ENCODE measurements around the gene IL1RAP. TPM values are rescaled to one million over a fixed set of nuclear protein-coding genes. Genes with fewer than 3 reads are reported as not detected.
A peak's percentile ranks its signal among the peaks of the same experiment; 100 is the strongest.

Gene IL1RAP
- total RNA-seq, 1 donor from 2014 or later, result 43.4 TPM

DNA sequence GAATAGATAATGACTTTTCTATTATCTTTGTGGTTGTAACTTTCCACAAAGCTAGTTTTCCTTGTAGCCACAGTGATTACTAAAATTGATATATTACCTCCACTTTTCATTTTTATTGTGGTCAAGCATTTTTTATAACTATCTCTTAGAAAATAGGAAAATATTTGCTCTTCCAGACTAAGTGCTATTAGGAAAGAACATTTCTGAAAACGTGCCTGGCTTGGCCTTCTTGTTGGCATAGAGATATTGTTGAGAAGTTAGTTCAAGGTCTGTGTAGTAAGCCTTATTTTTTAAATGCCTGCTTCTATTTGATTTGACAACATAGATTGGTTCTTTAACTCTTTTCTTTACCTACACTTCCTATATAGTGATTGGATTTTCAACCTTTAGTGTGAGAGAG lies 101.7 kb downstream of the IL1RAP start:
- TF ChIP-seq, protein P1, sequence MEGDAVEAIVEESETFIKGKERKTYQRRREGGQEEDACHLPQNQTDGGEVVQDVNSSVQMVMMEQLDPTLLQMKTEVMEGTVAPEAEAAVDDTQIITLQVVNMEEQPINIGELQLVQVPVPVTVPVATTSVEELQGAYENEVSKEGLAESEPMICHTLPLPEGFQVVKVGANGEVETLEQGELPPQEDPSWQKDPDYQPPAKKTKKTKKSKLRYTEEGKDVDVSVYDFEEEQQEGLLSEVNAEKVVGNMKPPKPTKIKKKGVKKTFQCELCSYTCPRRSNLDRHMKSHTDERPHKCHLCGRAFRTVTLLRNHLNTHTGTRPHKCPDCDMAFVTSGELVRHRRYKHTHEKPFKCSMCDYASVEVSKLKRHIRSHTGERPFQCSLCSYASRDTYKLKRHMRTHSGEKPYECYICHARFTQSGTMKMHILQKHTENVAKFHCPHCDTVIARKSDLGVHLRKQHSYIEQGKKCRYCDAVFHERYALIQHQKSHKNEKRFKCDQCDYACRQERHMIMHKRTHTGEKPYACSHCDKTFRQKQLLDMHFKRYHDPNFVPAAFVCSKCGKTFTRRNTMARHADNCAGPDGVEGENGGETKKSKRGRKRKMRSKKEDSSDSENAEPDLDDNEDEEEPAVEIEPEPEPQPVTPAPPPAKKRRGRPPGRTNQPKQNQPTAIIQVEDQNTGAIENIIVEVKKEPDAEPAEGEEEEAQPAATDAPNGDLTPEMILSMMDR (IDR thresholded peaks at IDR 0.05; ENCODE audit: insufficient read depth, low read length, severe bottlenecking), result no peak
- no peak overlapping the region for H3K4me3 ChIP-seq (ENCODE audit: low read depth, low read length)
- DNase-seq (ENCODE audit: low read depth) (no peak), FAIRE-seq (no peak)
- no peaks in the 10 kb centered on the region for H3K27me3 ChIP-seq (ENCODE audit: control insufficient read depth, insufficient read depth, low read length)
- peaks cover 1% of the 10 kb centered on the region for H3K36me3 ChIP-seq (ENCODE audit: control insufficient read depth, insufficient read depth, low read length)

DNA sequence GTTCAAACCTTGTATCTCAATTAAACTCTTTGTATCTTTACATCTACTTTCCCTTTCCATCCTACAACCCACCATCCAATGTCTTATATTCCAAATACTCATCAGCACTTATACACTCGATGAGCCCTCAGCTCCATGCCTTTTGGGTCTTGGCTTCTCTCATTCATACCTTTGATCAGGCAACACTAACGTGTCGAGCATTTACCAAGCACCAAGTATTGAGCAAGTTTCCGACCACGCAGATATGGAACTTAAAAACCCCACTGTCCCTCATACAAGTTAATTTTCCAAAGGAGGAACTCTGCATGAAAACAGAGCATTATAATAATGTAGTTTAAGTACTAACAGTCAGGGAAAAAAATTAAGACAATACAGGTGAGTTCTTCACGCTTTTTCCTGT lies 102.8 kb downstream of the IL1RAP start:
- FAIRE-seq, result no peak
- TF ChIP-seq, protein P1 (IDR thresholded peaks at IDR 0.05; ENCODE audit: insufficient read depth, low read length, severe bottlenecking), result no peak
- H3K36me3 ChIP-seq (ENCODE audit: control insufficient read depth, insufficient read depth, low read length), result no peaks in the 10 kb centered on the region

DNA sequence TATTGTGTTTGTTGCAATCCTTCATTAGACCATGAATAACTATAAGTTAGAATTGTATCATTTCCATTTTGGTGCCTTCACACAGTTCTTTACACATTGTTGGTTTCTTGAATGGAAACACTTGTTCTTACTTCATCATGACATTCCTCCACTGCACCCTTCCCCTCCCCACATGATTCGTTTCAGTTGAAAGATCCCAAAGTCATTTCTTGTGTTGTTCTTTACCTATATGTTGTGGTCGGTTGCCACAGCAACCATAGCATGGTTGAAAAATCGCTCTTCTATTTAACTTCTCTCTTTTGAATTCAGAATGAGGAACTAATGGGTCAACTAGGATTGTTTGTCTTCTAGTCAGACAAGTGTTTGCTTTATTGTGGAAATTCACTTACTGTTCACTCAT lies 103.3 kb downstream of the IL1RAP start:
- DNase-seq (ENCODE audit: low read depth) (peak; percentile 45), FAIRE-seq (no peak)
- Histone ChIP-seq H3K27me3 (ENCODE audit: control insufficient read depth, insufficient read depth, low read length) (no peaks in the 10 kb centered on the region), H3K4me3 (ENCODE audit: low read depth, low read length) (no peak overlapping the region), H3K36me3 (ENCODE audit: control insufficient read depth, insufficient read depth, low read length) (no peaks in the 10 kb centered on the region)
- TF ChIP-seq, protein P1 (IDR thresholded peaks at IDR 0.05; ENCODE audit: insufficient read depth, low read length, severe bottlenecking), result no peak

More for the DNA sequence above, 102.8 kb downstream of the IL1RAP start:
- DNase-seq (ENCODE audit: low read depth), result no peak
- H3K27me3 ChIP-seq (ENCODE audit: control insufficient read depth, insufficient read depth, low read length), result no peaks in the 10 kb centered on the region
- H3K4me3 ChIP-seq (ENCODE audit: low read depth, low read length), result no peak overlapping the region

DNA sequence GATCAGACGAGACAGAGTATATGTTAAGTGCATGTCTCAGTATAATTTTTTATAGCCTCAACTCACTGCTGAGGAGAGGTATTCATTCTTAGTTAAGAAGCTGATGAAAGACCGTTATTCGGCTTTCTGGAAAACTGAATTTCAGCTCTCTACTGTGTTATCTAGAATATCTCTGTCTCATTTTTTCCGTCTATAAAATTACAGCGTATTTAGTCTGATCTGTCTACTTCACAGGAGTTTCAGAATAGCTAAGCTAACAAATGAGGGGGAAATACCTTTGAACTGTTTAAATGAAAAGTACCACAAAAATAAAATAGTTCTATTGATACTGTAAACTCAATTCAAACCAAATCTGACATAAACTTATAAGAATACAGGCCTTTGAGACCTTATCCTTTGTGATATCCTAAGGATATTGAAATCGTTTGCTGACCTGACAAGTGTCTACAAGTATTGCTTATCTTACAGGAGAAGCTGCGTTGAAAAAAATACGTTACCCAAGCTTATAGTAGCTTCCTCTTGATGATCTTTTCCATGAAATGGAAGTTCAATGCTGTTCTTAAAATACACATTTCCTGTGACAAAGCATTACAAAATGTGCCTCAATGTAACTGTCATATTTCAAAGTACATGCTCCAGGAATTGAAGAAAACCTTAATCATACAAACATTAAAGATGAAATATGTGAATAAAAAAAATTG lies 104.6 kb downstream of the IL1RAP start:
- TF ChIP-seq, protein P1 (IDR thresholded peaks at IDR 0.05; ENCODE audit: insufficient read depth, low read length, severe bottlenecking), result no peak
- H3K36me3 ChIP-seq (ENCODE audit: control insufficient read depth, insufficient read depth, low read length), result peaks cover 6% of the 10 kb centered on the region
- H3K4me3 ChIP-seq (ENCODE audit: low read depth, low read length), result no peak overlapping the region
- DNase-seq (ENCODE audit: low read depth), result peak; percentile 33
- no peaks in the 10 kb centered on the region for H3K27me3 ChIP-seq (ENCODE audit: control insufficient read depth, insufficient read depth, low read length)
- FAIRE-seq, result no peak

DNA sequence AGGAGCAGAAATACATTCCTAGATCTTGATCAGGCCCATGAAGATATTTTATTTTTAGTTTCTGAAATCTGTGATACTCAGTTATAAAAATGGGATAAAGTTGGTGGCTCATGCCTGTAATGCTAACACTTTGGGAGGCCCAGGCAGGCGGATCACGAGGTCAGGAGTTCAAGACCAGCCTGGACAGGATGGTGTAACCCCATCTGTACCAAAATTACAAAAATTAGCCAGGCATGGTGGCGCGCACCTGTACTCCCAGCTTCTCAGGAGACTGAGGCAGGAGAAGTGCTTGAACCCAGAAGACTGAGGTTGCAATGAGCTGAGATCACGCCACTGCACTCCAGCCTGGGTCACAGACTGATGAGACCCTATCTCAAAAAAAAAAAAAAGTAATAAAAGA lies 105.5 kb downstream of the IL1RAP start:
- TF ChIP-seq, protein P1 (IDR thresholded peaks at IDR 0.05; ENCODE audit: insufficient read depth, low read length, severe bottlenecking), result no peak
- DNase-seq (ENCODE audit: low read depth), result no peak
- Histone ChIP-seq H3K4me3 (ENCODE audit: low read depth, low read length) (no peak overlapping the region), H3K27me3 (ENCODE audit: control insufficient read depth, insufficient read depth, low read length) (no peaks in the 10 kb centered on the region), H3K36me3 (ENCODE audit: control insufficient read depth, insufficient read depth, low read length) (peaks cover 8% of the 10 kb centered on the region)
- FAIRE-seq, result no peak

DNA sequence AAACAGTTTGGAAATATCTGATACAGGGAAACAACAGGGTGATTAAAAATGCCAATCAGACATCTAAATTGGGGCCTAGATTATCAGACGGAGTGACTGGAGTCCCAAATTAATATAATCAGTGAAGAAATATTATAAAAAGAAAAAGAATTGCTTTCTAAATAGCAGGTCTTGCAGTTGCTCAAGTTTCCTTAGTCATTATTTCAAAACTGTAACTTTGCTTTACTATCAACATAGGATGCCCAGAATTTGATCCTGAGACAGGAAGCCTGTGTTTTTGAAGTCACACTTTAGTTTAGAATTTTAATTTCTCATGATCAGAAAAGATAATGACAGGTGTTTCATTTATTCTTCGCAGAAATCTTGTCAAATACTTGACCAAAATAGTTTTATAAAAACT lies 105.9 kb downstream of the IL1RAP start:
- Histone ChIP-seq H3K36me3 (ENCODE audit: control insufficient read depth, insufficient read depth, low read length) (peaks cover 8% of the 10 kb centered on the region), H3K4me3 (ENCODE audit: low read depth, low read length) (no peak overlapping the region), H3K27me3 (ENCODE audit: control insufficient read depth, insufficient read depth, low read length) (no peaks in the 10 kb centered on the region)
- TF ChIP-seq, protein P1 (IDR thresholded peaks at IDR 0.05; ENCODE audit: insufficient read depth, low read length, severe bottlenecking), result no peak
- DNase-seq (ENCODE audit: low read depth), result no peak
- no peak for FAIRE-seq

Data from bronchial epithelial cell (primary cell).